ENCODE results near the gene MYORG.

MYORG gene

DNA sequence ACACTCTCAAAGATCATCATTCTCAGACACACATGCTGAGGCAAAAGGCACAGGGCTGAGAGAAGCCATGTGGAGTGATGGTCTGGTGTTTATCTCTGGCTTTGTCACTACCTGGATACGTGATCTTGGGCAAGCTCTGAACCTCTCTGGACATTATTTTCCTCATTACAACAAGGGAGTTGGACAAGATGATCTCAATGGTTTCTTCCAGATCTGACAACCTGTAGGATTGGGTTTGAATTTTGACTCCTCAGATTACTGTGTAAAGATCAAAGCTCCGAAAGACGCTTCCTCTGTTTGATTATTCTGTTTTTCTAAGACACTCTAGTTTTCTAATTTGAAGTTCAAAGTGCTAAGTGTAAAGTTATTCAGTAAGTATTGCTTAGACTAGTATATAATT lies 27.4 kb downstream of the MYORG start:
- no peak overlapping the region for H3K4me3 ChIP-seq (ENCODE audit: low read depth, low read length)
- TF ChIP-seq, protein P1, sequence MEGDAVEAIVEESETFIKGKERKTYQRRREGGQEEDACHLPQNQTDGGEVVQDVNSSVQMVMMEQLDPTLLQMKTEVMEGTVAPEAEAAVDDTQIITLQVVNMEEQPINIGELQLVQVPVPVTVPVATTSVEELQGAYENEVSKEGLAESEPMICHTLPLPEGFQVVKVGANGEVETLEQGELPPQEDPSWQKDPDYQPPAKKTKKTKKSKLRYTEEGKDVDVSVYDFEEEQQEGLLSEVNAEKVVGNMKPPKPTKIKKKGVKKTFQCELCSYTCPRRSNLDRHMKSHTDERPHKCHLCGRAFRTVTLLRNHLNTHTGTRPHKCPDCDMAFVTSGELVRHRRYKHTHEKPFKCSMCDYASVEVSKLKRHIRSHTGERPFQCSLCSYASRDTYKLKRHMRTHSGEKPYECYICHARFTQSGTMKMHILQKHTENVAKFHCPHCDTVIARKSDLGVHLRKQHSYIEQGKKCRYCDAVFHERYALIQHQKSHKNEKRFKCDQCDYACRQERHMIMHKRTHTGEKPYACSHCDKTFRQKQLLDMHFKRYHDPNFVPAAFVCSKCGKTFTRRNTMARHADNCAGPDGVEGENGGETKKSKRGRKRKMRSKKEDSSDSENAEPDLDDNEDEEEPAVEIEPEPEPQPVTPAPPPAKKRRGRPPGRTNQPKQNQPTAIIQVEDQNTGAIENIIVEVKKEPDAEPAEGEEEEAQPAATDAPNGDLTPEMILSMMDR (IDR thresholded peaks at IDR 0.05; ENCODE audit: borderline replicate concordance, insufficient read depth, low read depth, low read length) = no peak

DNA sequence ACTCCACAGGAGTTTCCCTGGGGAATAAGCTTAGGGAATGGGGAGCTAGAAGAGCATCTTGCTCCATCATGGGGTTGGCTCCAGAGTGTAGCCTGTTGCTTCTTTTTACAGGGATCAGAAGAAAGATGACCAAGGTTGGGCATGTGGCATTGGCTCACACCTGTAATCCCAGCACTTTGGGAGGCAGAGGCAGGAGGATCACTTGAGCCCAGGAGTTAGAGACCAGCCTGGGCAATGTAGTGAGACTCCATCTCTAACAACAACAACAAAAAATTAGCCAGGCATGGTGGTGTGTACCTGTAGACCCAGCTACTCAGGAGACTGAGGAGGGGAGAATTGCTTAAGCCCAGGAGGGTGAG lies 28.9 kb downstream of the MYORG start:
- TF ChIP-seq, protein P1 (IDR thresholded peaks at IDR 0.05; ENCODE audit: borderline replicate concordance, insufficient read depth, low read depth, low read length) = no peak

DNA sequence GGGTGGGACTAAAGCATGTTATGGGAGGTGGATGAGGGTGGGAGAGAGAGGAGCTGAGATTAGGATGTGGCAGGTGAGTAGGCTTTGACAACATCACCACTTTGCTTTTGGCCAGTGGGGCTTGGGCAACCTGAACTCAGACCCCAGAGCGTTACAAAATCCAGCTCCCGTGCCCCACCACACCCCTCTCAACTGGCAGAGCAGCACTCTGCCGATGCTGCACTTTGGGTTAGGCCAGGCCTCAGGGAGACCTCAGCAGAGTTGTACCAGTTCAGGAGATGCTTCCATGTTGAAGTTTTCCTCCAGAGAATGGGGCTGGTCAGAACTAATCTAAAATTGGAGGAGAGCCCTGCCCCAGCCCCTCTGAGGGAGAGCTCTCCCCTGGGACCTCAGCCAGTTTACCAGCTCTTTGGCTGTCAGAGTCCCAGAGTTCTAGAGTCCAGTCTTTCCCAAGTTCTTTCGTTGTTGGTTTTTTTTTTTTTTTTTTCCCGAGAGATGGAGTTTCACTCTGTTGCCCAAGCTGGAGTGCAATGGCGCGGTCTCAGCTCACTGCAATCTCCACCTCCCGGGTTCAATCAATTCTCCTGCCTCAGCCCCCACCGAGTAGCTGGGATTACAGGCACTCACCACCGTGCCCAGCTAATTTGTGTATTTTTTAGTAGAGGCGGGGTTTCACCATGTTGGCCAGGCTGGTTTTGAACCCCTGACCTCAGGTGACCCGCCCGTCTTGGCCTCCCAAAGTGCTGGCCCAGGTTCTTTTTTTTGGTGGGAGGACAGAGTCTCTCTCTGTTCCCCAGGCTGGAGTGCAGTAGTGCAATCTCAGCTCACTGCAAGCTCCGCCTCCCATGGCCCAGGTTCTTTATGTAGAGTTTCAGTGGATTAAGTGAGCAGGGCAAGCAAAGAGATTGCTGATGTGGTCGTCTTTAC lies 29.6 kb downstream of the MYORG start:
- TF ChIP-seq, protein P1 (IDR thresholded peaks at IDR 0.05; ENCODE audit: borderline replicate concordance, insufficient read depth, low read depth, low read length) = no peak
- no peak overlapping the region for H3K4me3 ChIP-seq (ENCODE audit: low read depth, low read length)

More for the DNA sequence above, 28.9 kb downstream of the MYORG start:
- H3K4me3 ChIP-seq (ENCODE audit: low read depth, low read length) = no peak overlapping the region

DNA sequence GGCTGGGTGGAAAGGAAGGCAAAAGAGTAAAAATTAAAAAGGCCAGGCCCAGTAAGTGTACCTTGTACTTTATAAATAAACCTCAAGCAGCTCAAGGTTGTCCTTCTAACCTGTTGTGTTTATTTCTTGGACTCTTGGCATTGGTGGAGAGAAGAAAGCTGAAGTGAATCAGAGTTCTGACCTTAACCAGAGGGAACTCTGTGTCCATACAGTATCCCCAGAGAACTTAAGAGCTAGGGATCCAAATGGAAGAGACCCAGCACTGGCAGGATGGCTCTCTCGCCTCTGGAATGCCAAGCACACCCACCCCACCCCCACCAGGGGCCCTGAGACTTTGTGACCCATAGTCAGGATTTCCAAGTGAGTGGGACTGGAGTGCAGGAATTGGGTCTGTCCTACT lies 33.1 kb downstream of the MYORG start:
- no peak overlapping the region for H3K4me3 ChIP-seq (ENCODE audit: low read depth, low read length)
- TF ChIP-seq, protein P1 (IDR thresholded peaks at IDR 0.05; ENCODE audit: borderline replicate concordance, insufficient read depth, low read depth, low read length) = no peak

DNA sequence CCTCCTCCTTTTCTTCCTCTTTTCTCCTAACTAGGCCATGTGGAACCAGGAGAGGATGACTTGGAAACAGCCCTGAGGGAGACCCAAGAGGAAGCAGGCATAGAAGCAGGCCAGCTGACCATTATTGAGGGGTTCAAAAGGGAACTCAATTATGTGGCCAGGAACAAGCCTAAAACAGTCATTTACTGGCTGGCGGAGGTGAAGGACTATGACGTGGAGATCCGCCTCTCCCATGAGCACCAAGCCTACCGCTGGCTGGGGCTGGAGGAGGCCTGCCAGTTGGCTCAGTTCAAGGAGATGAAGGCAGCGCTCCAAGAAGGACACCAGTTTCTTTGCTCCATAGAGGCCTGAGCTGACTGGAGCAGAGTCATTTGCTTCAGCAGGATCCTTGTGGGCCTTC lies 33.6 kb downstream of the MYORG start:
- no peak overlapping the region for H3K4me3 ChIP-seq (ENCODE audit: low read depth, low read length)
- TF ChIP-seq, protein P1 (IDR thresholded peaks at IDR 0.05; ENCODE audit: borderline replicate concordance, insufficient read depth, low read depth, low read length) = no peak

DNA sequence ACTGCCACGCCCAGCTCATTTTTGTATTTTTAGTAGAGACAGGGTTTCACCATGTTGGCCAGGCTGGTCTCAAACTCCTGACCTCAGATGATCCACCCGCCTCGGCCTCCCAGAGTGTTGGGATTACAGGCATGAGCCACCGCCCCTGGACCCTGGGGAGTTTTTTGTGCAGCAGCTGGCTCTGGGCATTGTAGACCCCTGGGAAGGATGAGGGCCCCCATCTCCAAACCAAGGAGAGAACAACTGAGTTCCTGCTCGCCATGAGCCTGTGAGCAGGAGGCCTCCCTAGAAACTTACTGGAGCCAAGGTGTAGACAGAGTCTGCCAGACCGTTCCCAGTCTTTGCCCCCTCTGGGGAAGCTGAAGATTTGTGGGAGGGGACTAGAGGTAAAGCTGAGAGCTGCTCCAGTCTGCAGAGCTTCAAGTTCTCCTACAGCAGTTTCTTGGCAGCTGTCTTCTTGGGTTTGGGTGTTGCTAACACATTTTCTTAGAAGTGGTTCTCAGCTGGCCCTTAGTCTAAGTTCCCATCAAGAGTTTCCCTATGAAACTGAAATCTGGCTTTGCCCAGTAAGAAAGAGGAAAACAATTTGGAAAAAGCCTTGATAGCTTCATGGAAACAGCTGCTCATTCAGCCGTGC lies 34.9 kb downstream of the MYORG start:
- H3K4me3 ChIP-seq (ENCODE audit: low read depth, low read length) = no peak overlapping the region
- TF ChIP-seq, protein P1 (IDR thresholded peaks at IDR 0.05; ENCODE audit: borderline replicate concordance, insufficient read depth, low read depth, low read length) = no peak

Measured in GM12875 (cell line).